ENCODE measurements around the gene SCNM1.
A peak's percentile ranks its signal among the peaks of the same experiment; 100 is the strongest.
"Not testable (repeated sequence)": the region's sequence is repeated elsewhere in the genome, so short reads cannot be mapped to it uniquely, and the experiment has no call there.

Gene SCNM1

DNA sequence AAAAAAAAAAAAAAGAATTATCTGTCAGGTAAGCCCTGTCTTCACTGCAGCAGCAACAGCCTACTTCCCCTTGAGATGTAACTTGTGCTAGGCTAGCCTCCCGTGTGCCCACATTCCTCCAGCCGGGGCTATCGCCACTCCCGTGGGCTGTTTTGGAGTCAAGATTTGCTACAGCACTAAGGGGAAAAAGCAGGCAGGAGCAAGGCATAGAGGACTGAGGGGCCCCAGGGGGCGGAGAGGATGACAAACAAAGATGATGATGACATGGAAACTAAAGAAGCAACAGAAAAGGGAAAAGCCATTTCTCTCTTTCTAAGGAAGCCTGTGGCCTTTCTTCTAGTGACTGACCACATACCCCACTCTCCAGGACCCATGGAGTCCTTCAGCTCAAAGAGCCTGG lies 7.6 kb upstream of the SCNM1 start:
- TF ChIP-seq JUND (IDR thresholded peaks at IDR 0.05; ENCODE audit: low read depth) = no peak
- in situ Hi-C loops (cut with HindIII; ENCODE audit: low pct_unique_long_range_greater_than_20kb, low sequenced_read_pairs) = no loop called here
- DNase-seq (ENCODE audit: low read depth in 1 of 2, low spot score in 1 of 2) = no peak

DNA sequence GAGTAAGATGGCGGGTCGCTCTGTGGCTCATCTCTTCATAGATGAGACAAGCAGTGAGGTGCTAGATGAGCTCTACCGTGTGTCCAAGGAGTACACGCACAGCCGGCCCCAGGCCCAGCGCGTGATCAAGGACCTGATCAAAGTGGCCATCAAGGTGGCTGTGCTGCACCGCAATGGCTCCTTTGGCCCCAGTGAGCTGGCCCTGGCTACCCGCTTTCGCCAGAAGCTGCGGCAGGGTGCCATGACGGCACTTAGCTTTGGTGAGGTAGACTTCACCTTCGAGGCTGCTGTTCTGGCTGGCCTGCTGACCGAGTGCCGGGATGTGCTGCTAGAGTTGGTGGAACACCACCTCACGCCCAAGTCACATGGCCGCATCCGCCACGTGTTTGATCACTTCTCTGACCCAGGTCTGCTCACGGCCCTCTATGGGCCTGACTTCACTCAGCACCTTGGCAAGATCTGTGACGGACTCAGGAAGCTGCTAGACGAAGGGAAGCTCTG lies 7.1 kb upstream of the SCNM1 start:
- DNase-seq (ENCODE audit: low read depth in 1 of 2, low spot score in 1 of 2) = no peak
- in situ Hi-C loops (cut with HindIII; ENCODE audit: low pct_unique_long_range_greater_than_20kb, low sequenced_read_pairs) = no loop called here
- no peak for TF ChIP-seq JUND (IDR thresholded peaks at IDR 0.05; ENCODE audit: low read depth)

DNA sequence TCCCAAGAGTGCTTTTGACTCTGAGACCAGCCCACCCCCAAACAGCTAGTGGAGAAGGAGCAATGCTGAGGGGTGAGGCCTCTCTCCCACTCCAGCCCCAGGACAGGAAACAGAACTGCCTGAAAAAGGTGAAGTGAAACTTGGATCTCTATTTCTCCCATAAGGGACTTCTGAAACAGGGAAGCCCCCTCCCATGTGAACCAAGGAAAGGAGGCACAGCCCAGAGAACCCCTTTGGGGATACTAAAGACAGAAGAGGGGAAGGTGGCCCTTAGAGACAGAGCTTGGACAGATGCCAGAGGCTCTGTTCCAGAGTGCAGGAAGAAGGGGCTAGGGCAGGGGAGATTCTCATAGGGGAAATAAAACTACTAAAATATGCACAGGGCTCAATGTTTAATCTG lies 6.6 kb upstream of the SCNM1 start:
- in situ Hi-C loops (cut with HindIII; ENCODE audit: low pct_unique_long_range_greater_than_20kb, low sequenced_read_pairs) = no loop called here
- no peak for DNase-seq (ENCODE audit: low read depth in 1 of 2, low spot score in 1 of 2)
- TF ChIP-seq JUND (IDR thresholded peaks at IDR 0.05; ENCODE audit: low read depth) = no peak

DNA sequence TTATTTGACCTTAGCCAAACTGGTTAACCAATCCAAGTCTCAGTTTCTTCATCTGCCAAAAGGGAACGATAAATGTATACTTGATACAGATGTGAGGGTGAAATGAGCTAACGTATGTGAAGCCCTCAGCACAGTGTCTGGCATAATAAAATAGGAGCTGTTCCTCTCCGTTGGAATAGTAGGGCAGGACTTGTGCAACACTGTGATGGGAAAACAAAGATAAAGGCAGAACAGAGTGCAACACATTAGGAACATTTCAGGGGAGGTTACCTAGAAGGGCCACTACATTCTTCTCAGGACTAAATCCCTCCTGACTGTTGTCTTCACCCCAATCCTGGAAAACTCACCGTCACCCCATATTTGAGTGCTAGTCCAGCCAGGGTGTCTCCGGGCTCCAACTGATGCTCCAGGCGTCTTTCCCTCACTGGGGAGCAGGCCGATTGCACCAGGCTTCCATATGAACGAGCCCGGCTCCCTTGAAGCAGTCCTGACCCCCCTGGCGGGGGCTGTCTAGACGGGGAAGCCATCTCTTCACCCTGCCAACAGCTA lies 1.1 kb upstream of the SCNM1 start:
- DNase-seq (ENCODE audit: low read depth in 1 of 2, low spot score in 1 of 2) = peak in 1 of 2 experiments; percentile 38
- no peak for TF ChIP-seq JUND (IDR thresholded peaks at IDR 0.05; ENCODE audit: low read depth)
- in situ Hi-C loops (cut with HindIII; ENCODE audit: low pct_unique_long_range_greater_than_20kb, low sequenced_read_pairs) = no loop called here

DNA sequence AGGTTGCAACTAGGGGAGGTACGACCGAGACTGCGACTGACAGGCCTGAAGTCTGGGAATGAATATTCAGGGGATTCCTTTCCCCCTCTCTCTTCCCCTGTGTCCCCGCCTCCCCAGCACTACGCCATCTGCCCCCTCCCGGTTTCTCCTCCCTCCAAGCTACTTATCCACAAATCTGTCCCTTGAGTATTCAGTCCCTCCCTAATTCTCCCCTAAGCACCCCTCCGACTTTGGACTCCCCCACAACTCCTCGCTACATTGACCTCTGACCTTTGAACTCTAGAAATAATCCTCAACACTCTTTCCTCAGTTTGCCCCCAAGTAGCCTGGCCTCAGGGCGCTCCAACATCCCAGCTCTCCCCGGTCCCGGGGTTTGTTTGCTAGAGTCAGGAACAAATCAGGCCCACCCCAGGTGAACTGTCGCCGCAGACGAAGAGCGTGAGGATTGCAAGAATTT lies 635 bp upstream of the SCNM1 start:
- DNase-seq (ENCODE audit: low read depth in 1 of 2, low spot score in 1 of 2) = no peak
- in situ Hi-C loops (cut with HindIII; ENCODE audit: low pct_unique_long_range_greater_than_20kb, low sequenced_read_pairs) = no loop called here
- TF ChIP-seq JUND (IDR thresholded peaks at IDR 0.05; ENCODE audit: low read depth) = no peak

DNA sequence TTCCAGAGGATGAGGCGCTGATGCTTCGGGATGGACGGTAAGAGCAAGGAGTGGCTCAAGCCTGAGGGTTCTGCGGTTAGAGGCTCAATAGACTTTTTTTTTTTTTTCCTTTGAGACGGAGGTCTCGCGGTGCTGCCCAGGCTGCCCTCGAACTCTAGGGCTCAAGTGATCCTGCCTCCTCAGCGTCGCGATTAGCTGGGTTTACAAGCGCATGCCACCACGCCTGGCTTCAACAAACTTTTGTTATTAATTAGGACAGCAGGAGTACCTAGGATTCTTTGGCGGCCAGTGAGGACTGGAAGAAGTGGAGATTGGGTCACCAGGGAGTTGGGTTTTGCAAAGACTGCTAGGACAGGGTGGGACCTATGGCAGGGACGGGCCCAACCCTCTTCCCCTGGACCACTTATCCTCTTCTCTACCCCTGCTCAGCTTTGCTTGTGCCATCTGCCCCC lies 587 bp downstream of the SCNM1 start:
- TF ChIP-seq JUND (IDR thresholded peaks at IDR 0.05; ENCODE audit: low read depth) = no peak
- in situ Hi-C loops (cut with HindIII; ENCODE audit: low pct_unique_long_range_greater_than_20kb, low sequenced_read_pairs) = no loop called here
- peak in 1 of 2 experiments; percentile 30 for DNase-seq (ENCODE audit: low read depth in 1 of 2, low spot score in 1 of 2)

DNA sequence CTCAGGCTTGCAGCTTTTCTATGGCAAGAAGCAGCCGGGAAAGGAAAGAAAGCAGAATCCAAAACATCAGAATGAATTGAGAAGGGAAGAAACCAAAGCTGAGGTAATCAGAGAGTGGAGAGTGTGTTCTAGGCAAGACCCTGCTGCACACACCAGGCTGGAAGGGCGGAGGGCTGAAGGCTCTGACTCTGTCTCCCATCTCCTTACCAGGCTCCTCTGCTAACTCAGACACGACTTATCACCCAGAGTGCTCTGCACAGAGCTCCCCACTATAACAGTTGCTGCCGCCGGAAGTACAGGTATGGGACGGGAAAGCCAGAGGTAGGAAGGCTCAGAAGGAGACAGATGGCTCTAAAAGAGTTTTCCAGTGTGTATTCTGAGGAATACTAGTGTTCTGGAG lies 1.2 kb downstream of the SCNM1 start:
- in situ Hi-C loops (cut with HindIII; ENCODE audit: low pct_unique_long_range_greater_than_20kb, low sequenced_read_pairs) = no loop called here
- no peak for DNase-seq (ENCODE audit: low read depth in 1 of 2, low spot score in 1 of 2)
- no peak for TF ChIP-seq JUND (IDR thresholded peaks at IDR 0.05; ENCODE audit: low read depth)

DNA sequence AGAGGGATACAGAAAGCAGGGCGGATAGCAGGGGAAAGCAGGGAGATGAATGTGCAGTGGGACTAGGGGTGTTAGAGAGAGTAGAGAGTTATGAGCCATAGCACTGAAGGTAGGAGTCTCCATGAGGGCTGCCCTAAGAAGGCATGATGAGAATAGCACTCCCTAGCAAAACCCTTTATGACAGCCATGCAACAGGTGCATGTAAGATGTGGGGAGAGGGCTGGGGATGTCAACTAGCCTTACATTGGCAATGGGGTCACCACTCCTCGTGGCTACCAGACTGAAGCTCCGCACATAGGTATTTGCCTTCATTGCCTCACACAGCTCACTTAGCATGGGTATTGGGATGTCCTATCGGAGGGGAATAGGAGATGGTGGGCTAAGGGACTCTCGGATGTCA lies 5.2 kb downstream of the SCNM1 start:
- no peak for DNase-seq (ENCODE audit: low read depth in 1 of 2, low spot score in 1 of 2)
- in situ Hi-C loops (cut with HindIII; ENCODE audit: low pct_unique_long_range_greater_than_20kb, low sequenced_read_pairs) = no loop called here
- no peak for TF ChIP-seq JUND (IDR thresholded peaks at IDR 0.05; ENCODE audit: low read depth)

DNA sequence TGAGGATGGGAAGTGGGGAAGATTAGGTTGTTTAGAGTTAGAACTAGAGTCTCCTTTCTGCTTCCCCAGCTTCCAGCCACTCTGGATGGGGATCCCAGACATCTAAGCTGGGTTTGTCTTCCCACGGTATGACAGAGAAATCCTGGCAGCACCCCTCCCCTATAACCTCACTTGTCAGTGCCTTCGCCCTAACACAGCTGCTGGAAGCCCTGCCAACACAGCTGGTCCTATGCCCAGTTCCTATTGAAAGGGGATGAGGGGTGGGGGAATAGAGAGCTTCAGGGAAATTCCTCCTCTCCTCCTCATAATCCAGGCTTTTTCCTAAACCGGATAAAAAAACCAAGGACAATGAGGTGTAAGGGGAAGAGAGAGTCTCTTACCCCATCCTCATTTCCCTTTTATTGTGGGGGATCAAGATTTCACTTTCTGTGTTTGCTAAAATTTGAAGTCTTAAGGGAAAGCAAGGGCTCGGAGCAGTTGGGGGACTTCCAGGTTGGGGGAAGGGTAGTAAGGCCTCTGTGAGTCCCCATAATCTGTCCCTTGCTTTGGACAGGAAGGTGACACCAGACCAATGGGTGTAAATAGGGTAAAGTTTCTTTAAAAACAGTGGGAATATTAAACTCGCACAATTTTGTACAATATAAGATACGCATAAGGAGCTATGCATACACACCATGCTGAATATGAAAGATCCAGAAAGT lies 9.2 kb downstream of the SCNM1 start:
- no peak for TF ChIP-seq JUND (IDR thresholded peaks at IDR 0.05; ENCODE audit: low read depth)
- no peak for DNase-seq (ENCODE audit: low read depth in 1 of 2, low spot score in 1 of 2)

DNA sequence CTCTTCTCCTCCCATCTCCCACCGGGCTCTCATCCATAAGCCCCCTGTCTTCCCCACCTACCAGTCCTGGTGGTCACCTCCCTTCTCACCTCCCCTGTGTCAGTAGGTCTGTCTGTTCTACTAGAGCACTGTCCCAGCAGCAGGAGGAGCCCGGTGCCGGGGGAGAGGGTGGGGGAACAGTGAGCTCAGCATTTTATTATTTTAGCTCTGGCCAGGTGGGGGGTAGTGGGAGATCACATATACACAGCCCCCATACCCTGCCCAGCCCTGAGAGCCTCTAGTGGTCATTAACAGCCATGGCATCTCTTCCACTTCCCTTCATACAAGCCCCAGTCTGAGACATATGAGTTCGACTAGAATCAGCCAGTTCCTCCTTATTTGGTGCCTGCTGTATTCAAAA lies 9.9 kb downstream of the SCNM1 start, which contains the start of gene TMOD4:
TMOD4 (minus strand) TSS at position 119 of the 400 bp plus-strand sequence. CDS start 1,106 bp downstream, outside the sequence.
- no peak for DNase-seq (ENCODE audit: low read depth in 1 of 2, low spot score in 1 of 2)
- in situ Hi-C loops (cut with HindIII; ENCODE audit: low pct_unique_long_range_greater_than_20kb, low sequenced_read_pairs) = no loop called here
- TF ChIP-seq JUND (IDR thresholded peaks at IDR 0.05; ENCODE audit: low read depth) = no peak

More for the DNA sequence above, 9.2 kb downstream of the SCNM1 start:
- in situ Hi-C loops (cut with HindIII; ENCODE audit: low pct_unique_long_range_greater_than_20kb, low sequenced_read_pairs) = no loop called here

DNA sequence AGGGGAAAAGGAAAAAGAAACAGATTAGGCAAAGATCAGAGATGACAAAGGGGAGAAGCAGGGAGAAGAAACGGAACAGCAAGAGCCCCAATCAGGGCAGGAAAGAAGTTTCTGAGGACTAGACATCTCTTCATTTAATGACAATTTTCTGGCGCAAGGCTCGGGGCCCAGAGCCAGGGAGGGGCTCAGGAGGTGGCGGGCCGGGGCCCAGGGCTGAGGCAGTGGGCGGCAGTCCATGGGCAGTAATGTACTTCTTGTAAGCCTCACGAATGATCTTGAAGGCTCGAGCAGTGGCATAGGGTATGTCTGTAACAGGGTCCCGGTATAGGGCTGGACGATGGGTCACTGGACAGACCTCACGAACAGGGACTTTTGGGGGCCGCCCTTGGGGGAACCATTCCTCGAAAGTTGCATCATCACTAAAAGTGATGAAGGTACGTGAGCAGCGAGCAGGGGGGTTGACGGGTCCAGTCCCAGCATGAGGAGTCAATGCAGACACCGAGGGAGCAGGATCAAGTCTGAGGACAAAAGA lies 10.6 kb downstream of the SCNM1 start:
- in situ Hi-C loops (cut with HindIII; ENCODE audit: low pct_unique_long_range_greater_than_20kb, low sequenced_read_pairs) = no loop called here
- DNase-seq (ENCODE audit: low read depth in 1 of 2, low spot score in 1 of 2) = no peak
- no peak for TF ChIP-seq JUND (IDR thresholded peaks at IDR 0.05; ENCODE audit: low read depth)

DNA sequence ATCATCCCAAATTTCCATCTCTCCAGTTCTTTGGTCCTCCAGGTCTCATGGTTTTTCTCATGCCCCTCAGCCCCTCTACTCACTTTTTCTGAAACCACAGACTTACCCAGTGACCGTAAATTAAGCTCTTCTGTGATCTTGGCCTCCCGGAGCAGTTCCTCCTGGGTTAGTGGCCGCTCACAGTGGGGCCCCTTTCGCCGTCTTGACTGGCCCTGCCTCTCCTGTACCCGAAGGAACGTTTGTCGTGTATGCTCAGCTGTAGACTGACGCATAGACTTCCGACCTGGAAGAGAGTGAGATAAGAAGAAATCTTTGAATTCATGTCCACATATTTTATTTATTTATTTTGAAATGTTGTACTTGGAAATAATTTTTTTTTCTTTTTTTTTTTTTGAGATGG lies 18.3 kb downstream of the SCNM1 start:
- in situ Hi-C loops (cut with HindIII; ENCODE audit: low pct_unique_long_range_greater_than_20kb, low sequenced_read_pairs) = no loop called here
- no peak for DNase-seq (ENCODE audit: low read depth in 1 of 2, low spot score in 1 of 2)
- TF ChIP-seq JUND (IDR thresholded peaks at IDR 0.05; ENCODE audit: low read depth) = no peak

DNA sequence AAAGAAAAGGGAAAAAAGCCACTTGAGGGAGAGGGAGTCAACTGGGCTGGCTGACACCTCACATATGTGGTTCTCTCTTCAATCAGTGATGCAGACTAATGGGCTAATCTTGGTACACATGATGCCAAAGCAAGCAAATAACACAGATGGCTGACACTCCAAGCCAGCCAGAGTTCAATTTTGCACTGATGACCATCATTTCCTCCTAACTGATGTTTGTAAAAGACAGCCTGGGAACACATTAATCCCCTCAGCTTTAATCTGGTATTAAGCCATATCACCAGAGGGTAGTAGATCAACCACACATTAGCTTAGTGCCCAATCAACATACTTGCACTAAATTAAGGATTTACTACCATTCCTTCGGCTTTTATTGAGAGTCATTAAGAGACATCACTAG lies 21.3 kb downstream of the SCNM1 start:
- TF ChIP-seq JUND (IDR thresholded peaks at IDR 0.05; ENCODE audit: low read depth) = no peak
- in situ Hi-C loops (cut with HindIII; ENCODE audit: low pct_unique_long_range_greater_than_20kb, low sequenced_read_pairs) = no loop called here
- DNase-seq (ENCODE audit: low read depth in 1 of 2, low spot score in 1 of 2) = no peak

DNA sequence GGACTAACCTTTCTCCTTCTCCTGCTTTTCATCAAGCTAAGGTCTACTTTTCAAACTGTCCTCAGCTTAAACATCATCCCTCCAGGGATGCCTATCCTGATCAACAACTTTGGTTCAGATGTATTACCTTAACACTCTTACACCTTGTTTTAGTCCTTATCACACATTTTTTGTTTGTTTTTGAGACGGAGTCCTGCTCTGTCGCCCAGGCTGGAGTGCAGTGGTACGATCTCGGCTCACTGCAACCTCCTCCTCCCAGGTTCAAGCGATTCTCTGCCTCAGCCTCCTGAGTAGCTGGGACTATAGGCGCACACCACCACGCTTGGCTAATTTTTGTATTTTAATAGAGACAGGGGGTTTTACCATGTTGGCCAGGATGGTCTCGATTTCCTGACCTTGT lies 22.7 kb downstream of the SCNM1 start:
- DNase-seq (ENCODE audit: low read depth in 1 of 2, low spot score in 1 of 2); in situ Hi-C loops (cut with HindIII; ENCODE audit: low pct_unique_long_range_greater_than_20kb, low sequenced_read_pairs): not testable (repeated sequence)

Data from T47D (cell line).